ENCODE data around the gene RNF10.

Gene RNF10

GRCh38 chr12:120562906-120563305 is 28.8 kb downstream of the RNF10 start:
- Histone ChIP-seq H3K4me3 (ENCODE audit: low read length) (no peak overlapping the region), H3K36me3 (replicated peaks; ENCODE audit: low read depth, low read length) (peaks cover 64% of the 10 kb centered on the region), H2AFZ (ENCODE audit: low read depth, low read length) (no peak overlapping the region)

DNA sequence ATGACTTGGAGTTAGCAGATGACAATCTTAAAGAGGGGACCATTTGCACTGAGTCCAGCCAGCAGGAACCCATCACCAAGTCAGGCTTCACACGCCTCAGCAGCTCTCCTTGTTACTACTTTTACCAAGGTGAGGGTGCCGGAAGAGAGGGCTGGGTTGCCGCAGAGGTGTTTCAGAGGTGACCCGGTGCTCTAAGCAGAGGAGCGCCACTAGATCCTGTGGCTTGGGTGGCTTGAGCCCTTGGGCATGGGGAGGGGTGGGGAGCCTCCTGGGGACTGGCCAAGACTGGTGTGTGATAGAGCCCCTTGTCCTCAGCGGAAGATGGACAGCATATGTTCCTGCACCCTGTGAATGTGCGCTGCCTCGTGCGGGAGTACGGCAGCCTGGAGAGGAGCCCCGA is 29.3 kb downstream of the RNF10 start:
- H3K4me3 ChIP-seq (ENCODE audit: low read length) = no peak overlapping the region
- no peaks in the 10 kb centered on the region for H3K9me3 ChIP-seq (ENCODE audit: insufficient read depth, low read length)
- H3K27me3 ChIP-seq (ENCODE audit: low read depth, low read length) = no peaks in the 10 kb centered on the region
- H3K4me1 ChIP-seq (ENCODE audit: low read length) = no peaks in the 10 kb centered on the region
- no peaks in the 10 kb centered on the region for H3K79me2 ChIP-seq (ENCODE audit: low read length)
- peaks cover 64% of the 10 kb centered on the region for H3K36me3 ChIP-seq (replicated peaks; ENCODE audit: low read depth, low read length)
- TF ChIP-seq EZH2phosphoT487 (IDR thresholded peaks at IDR 0.05; ENCODE audit: low read depth) (no peak), CTCF (IDR thresholded peaks at IDR 0.05; ENCODE audit: low read depth, low read length) (no peak)
- no peak overlapping the region for H3K27ac ChIP-seq (ENCODE audit: low read length)
- no peak overlapping the region for H3K4me2 ChIP-seq (ENCODE audit: low read length)
- H2AFZ ChIP-seq (ENCODE audit: low read depth, low read length) = no peak overlapping the region
- no peak overlapping the region for H3K9ac ChIP-seq (ENCODE audit: low read length)
- no peaks in the 10 kb centered on the region for H4K20me1 ChIP-seq (ENCODE audit: insufficient read depth, low read length)

More at GRCh38 chr12:120562906-120563305, 28.8 kb downstream of the RNF10 start:
- H3K27me3 ChIP-seq (ENCODE audit: low read depth, low read length) = no peaks in the 10 kb centered on the region
- no peaks in the 10 kb centered on the region for H3K4me1 ChIP-seq (ENCODE audit: low read length)
- TF ChIP-seq EZH2phosphoT487 (IDR thresholded peaks at IDR 0.05; ENCODE audit: low read depth) (no peak), CTCF (IDR thresholded peaks at IDR 0.05; ENCODE audit: low read depth, low read length) (no peak)
- no peak overlapping the region for H3K27ac ChIP-seq (ENCODE audit: low read length)
- H3K9ac ChIP-seq (ENCODE audit: low read length) = no peak overlapping the region
- H3K79me2 ChIP-seq (ENCODE audit: low read length) = no peaks in the 10 kb centered on the region
- no peak overlapping the region for H3K4me2 ChIP-seq (ENCODE audit: low read length)
- no peaks in the 10 kb centered on the region for H4K20me1 ChIP-seq (ENCODE audit: insufficient read depth, low read length)
- no peaks in the 10 kb centered on the region for H3K9me3 ChIP-seq (ENCODE audit: insufficient read depth, low read length)

GRCh38 chr12:120571299-120571698 is 37.1 kb downstream of the RNF10 start:
- no peak overlapping the region for H3K27ac ChIP-seq (ENCODE audit: low read length)
- no peak for TF ChIP-seq CTCF (IDR thresholded peaks at IDR 0.05; ENCODE audit: low read depth, low read length)
- no peak for TF ChIP-seq EZH2phosphoT487 (IDR thresholded peaks at IDR 0.05; ENCODE audit: low read depth)

GRCh38 chr12:120573560-120573959 is 39.4 kb downstream of the RNF10 start:
- TF ChIP-seq EZH2phosphoT487 (IDR thresholded peaks at IDR 0.05; ENCODE audit: low read depth) = no peak
- TF ChIP-seq CTCF (IDR thresholded peaks at IDR 0.05; ENCODE audit: low read depth, low read length) = no peak
- Histone ChIP-seq H3K9ac (ENCODE audit: low read length) (no peak overlapping the region), H3K36me3 (replicated peaks; ENCODE audit: low read depth, low read length) (peaks cover 62% of the 10 kb centered on the region), H3K4me1 (ENCODE audit: low read length) (no peaks in the 10 kb centered on the region), H3K4me3 (ENCODE audit: low read length) (no peak overlapping the region), H3K4me2 (ENCODE audit: low read length) (no peak overlapping the region), H3K27ac (ENCODE audit: low read length) (no peak overlapping the region), H3K27me3 (ENCODE audit: low read depth, low read length) (no peaks in the 10 kb centered on the region), H3K9me3 (ENCODE audit: insufficient read depth, low read length) (no peaks in the 10 kb centered on the region), H4K20me1 (ENCODE audit: insufficient read depth, low read length) (no peaks in the 10 kb centered on the region), H2AFZ (ENCODE audit: low read depth, low read length) (no peak overlapping the region), H3K79me2 (ENCODE audit: low read length) (no peaks in the 10 kb centered on the region)

More at GRCh38 chr12:120571299-120571698, 37.1 kb downstream of the RNF10 start:
- Histone ChIP-seq H3K79me2 (ENCODE audit: low read length) (no peaks in the 10 kb centered on the region), H3K4me3 (ENCODE audit: low read length) (no peak overlapping the region), H3K4me2 (ENCODE audit: low read length) (no peak overlapping the region), H3K27me3 (ENCODE audit: low read depth, low read length) (no peaks in the 10 kb centered on the region), H3K36me3 (replicated peaks; ENCODE audit: low read depth, low read length) (peaks cover 58% of the 10 kb centered on the region), H3K4me1 (ENCODE audit: low read length) (no peaks in the 10 kb centered on the region), H4K20me1 (ENCODE audit: insufficient read depth, low read length) (no peaks in the 10 kb centered on the region), H3K9me3 (ENCODE audit: insufficient read depth, low read length) (no peaks in the 10 kb centered on the region), H2AFZ (ENCODE audit: low read depth, low read length) (no peak overlapping the region), H3K9ac (ENCODE audit: low read length) (no peak overlapping the region)
